ENCODE data around the gene BSN.

GRCh38 chr3:49718858-49719213 lies 164.6 kb downstream of the BSN start:
- TF ChIP-seq, protein P1, sequence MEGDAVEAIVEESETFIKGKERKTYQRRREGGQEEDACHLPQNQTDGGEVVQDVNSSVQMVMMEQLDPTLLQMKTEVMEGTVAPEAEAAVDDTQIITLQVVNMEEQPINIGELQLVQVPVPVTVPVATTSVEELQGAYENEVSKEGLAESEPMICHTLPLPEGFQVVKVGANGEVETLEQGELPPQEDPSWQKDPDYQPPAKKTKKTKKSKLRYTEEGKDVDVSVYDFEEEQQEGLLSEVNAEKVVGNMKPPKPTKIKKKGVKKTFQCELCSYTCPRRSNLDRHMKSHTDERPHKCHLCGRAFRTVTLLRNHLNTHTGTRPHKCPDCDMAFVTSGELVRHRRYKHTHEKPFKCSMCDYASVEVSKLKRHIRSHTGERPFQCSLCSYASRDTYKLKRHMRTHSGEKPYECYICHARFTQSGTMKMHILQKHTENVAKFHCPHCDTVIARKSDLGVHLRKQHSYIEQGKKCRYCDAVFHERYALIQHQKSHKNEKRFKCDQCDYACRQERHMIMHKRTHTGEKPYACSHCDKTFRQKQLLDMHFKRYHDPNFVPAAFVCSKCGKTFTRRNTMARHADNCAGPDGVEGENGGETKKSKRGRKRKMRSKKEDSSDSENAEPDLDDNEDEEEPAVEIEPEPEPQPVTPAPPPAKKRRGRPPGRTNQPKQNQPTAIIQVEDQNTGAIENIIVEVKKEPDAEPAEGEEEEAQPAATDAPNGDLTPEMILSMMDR (conservative IDR thresholded peaks at IDR 0.05), result no peak
- TF ChIP-seq EZH2 (IDR thresholded peaks at IDR 0.05; ENCODE audit: low read depth), result no peak
